Measurements from ENCODE around the gene SYT12.

Gene SYT12

GRCh38 chr11:67027483-67027930, 4.6 kb downstream of the SYT12 start:
- in situ Hi-C loops (cut with HindIII; ENCODE audit: low sequenced_read_pairs), result no loop called here

DNA sequence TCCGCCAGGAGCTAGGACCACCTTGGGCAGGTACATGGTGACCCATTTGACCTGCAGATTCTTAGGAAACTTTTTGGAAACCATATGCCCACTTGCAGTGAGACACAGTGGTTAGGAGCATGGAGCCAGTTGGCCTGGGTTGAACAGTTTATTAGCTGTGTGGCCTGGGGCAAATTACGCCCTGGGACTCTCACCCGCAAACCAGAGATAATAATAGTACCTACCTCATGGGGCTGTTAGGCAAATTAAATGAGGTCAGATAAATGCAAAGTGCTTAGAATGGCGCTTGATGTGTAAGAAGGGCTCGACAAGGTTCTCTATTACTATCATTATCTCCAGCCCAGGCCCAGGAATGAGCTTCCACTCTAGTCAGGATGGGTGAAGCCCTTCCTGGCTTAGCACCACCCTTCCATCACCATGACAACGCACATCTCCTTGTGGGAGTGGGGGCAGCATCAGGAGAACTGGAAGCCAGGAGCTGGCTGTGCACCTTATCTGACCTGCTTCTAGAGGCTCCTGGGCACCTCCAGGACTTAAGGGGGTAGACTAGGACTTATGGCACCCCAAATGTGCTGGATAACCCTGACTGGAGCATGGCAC, 5.1 kb downstream of the SYT12 start:
- in situ Hi-C loops (cut with HindIII; ENCODE audit: low sequenced_read_pairs), result no loop called here

DNA sequence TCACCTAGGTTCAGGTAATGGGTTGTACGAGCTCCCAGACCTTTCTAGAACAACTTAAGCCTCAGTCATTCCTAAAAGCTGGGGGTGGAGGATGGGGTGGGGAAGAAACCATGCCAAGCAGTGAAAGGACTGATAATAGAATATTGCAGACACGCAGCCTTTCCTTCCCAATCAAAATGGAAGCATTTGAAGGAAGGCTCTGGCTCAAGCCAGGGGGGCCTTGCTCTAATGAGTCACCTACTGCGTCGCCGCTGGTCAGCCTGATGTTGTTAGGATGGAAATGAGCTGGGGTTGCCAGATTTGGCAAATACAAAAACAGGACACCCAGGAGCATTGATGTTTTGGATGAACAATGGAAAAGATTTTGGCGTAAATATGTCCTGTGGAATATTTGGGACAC, 6.2 kb downstream of the SYT12 start:
- in situ Hi-C loops (cut with HindIII; ENCODE audit: low sequenced_read_pairs), result no loop called here

- in situ Hi-C loops (cut with HindIII; ENCODE audit: low sequenced_read_pairs), result no loop called here
Observed at GRCh38 chr11:67030976-67031375, 8.0 kb downstream of the SYT12 start.

- in situ Hi-C loops (cut with HindIII; ENCODE audit: low sequenced_read_pairs), result no loop called here
Observed at GRCh38 chr11:67031791-67032561, 9.0 kb downstream of the SYT12 start.

GRCh38 chr11:67032830-67033551, 10.1 kb downstream of the SYT12 start:
- in situ Hi-C loops (cut with HindIII; ENCODE audit: low sequenced_read_pairs), result no loop called here

GRCh38 chr11:67033661-67034166, 10.8 kb downstream of the SYT12 start:
- in situ Hi-C loops (cut with HindIII; ENCODE audit: low sequenced_read_pairs), result no loop called here

- in situ Hi-C loops (cut with HindIII; ENCODE audit: low sequenced_read_pairs), result no loop called here
Observed at GRCh38 chr11:67034350-67034749, 11.4 kb downstream of the SYT12 start.

DNA sequence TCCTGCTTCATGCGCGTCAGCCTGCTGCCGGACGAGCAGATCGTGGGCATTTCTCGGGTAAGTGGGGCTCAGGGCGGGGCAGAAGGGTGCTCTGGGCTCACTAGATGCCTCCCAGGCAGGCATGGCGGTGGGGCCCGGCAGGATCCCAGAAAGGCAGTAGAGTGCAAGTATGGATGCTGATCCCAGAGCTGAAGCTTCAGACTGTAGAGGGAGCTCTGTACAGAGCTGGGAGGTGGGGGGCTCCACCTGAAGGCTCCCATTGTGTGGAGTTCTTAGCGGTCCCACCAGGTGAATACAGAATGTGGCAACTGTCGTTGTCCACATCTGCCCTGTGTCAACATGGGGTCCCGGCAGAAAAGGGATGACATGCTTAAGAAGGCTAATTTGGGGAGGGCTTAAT, 17.2 kb downstream of the SYT12 start:
- in situ Hi-C loops (cut with HindIII; ENCODE audit: low sequenced_read_pairs), result loop anchor here (5.0 kb wide), 1 partner anchor 57 kb away; no protein-coding TSS in a partner anchor

DNA sequence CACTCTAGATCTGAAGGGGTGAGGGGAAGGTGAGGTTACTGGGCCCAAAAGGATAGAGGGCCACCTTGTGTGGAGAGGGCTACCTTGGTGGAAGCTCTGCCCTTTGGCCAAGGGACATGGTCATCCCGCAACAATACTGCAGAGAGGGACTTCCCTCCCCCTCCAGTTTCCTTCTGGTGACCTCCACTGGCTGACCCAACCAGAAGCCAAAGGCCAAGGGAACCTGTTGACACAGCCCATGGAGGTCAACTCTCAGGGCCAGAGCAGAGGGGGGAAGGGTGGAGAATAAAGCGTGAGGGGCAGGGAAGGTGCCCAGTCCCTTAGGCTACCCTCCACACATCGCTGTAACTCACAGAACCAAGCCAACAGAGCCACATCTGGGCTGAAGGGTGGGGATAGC, 18.7 kb downstream of the SYT12 start:
- in situ Hi-C loops (cut with HindIII; ENCODE audit: low sequenced_read_pairs), result loop anchor here (5.0 kb wide), 1 partner anchor 56 kb away; no protein-coding TSS in a partner anchor

GRCh38 chr11:67043572-67044349, 20.8 kb downstream of the SYT12 start:
- in situ Hi-C loops (cut with HindIII; ENCODE audit: low sequenced_read_pairs), result loop anchor here (5.0 kb wide), 1 partner anchor 54 kb away; no protein-coding TSS in a partner anchor

GRCh38 chr11:67044496-67044895, 21.6 kb downstream of the SYT12 start:
- in situ Hi-C loops (cut with HindIII; ENCODE audit: low sequenced_read_pairs), result loop anchor here (5.0 kb wide), 1 partner anchor 53 kb away; no protein-coding TSS in a partner anchor

DNA sequence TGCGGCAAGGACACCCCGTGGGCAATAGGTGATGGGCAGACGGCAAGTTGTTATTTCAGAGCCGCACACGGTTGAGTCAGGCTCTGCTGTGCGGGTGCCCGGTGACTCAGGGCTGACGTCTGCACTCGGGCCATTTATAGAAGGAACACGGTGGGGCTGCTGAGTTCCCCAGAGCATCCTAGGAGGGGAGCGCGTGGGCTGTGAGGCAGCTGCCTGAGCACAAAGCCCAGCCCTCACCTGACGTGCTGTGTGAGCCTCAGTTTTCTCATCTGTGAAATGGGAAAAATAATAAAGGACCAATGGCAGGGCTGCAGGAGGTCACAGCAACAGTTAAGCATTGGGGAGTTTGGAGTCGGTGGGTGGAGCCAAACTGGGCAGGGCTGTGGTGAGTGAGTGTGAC, 22.4 kb downstream of the SYT12 start:
- in situ Hi-C loops (cut with HindIII; ENCODE audit: low sequenced_read_pairs), result no loop called here

GRCh38 chr11:67048515-67049130, 25.7 kb downstream of the SYT12 start:
- in situ Hi-C loops (cut with HindIII; ENCODE audit: low sequenced_read_pairs), result no loop called here

GRCh38 chr11:67050139-67050538, 27.2 kb downstream of the SYT12 start:
- in situ Hi-C loops (cut with HindIII; ENCODE audit: low sequenced_read_pairs), result no loop called here

GRCh38 chr11:67051180-67051893, 28.4 kb downstream of the SYT12 start:
- in situ Hi-C loops (cut with HindIII; ENCODE audit: low sequenced_read_pairs), result no loop called here

GRCh38 chr11:67051945-67052488, 29.1 kb downstream of the SYT12 start:
- in situ Hi-C loops (cut with HindIII; ENCODE audit: low sequenced_read_pairs), result no loop called here

DNA sequence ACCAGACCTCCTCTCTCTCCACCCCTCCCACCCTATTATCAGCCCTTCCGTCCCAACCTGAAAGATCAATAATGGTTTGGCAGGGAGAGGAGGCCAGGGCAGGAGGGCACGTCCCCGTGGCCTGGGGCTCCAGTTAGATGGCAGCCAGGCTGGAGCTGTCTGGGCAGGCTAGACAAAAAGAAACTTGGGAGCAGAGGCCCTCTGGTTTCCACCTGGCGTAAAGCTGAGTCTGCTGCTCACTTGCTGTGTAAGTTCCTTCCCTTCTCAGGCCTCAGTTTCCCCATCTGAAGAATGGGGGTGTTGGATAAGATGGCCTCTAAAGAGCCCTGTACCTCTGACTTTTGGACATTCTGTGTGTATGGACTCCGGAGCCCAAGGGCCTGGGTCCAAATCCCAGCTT, 30.0 kb downstream of the SYT12 start:
- in situ Hi-C loops (cut with HindIII; ENCODE audit: low sequenced_read_pairs), result no loop called here

GRCh38 chr11:67053896-67054329, 31.0 kb downstream of the SYT12 start:
- in situ Hi-C loops (cut with HindIII; ENCODE audit: low sequenced_read_pairs), result no loop called here

Data from endothelial cell of hepatic sinusoid (primary cell).